NT2/D1 (cell line): ENCODE data around the gene ITGA3.
A peak's percentile ranks its signal among the peaks of the same experiment; 100 is the strongest.

Experiments
- DNase-seq: peaks from one replicate; pipeline ENCODE4 v3.0.0-alpha.2; 2011; ENCODE audit warnings: low read depth, low spot score
- H3K27me3 ChIP-seq: 2 replicates; pipeline ENCODE4 v1.6.0; 2011; ENCODE audit warnings: mild to moderate bottlenecking; ENCODE audit not compliant: insufficient read length, insufficient read depth
- H3K36me3 ChIP-seq: 2 replicates; pipeline ENCODE4 v1.6.1; 2011; ENCODE audit warnings: mild to moderate bottlenecking, low read length, mixed read lengths; ENCODE audit not compliant: insufficient read depth, insufficient read length
- H3K4me1 ChIP-seq: 2 replicates; pipeline ENCODE4 v1.5.1; 2011; ENCODE audit not compliant: insufficient read depth, insufficient read length
- H3K4me3 ChIP-seq: 2 replicates; pipeline ENCODE4 v1.5.1; 2011; ENCODE audit warnings: low read depth; ENCODE audit not compliant: insufficient read length
- H3K9ac ChIP-seq: 2 replicates; pipeline ENCODE4 v1.6.0; 2011; ENCODE audit warnings: low read depth; ENCODE audit not compliant: insufficient read length
- H3K9me3 ChIP-seq: 2 replicates; pipeline ENCODE4 v1.5.1; 2011; ENCODE audit warnings: mild to moderate bottlenecking, low read length; ENCODE audit not compliant: insufficient read depth
- SUZ12 ChIP-seq: IDR thresholded peaks from 2 replicates; pipeline ENCODE4 v1.6.1; 2011; ENCODE audit not compliant: insufficient read length, insufficient read depth; ENCODE audit errors: extremely low read depth
- YY1 ChIP-seq: IDR thresholded peaks from 2 replicates; pipeline ENCODE4 v1.6.1; 2011; ENCODE audit not compliant: insufficient read length, insufficient read depth
- ZNF274 ChIP-seq: IDR thresholded peaks from 2 replicates; pipeline ENCODE4 v1.6.1; 2011; ENCODE audit warnings: mild to moderate bottlenecking, low read depth, low read length

ITGA3 gene

DNA sequence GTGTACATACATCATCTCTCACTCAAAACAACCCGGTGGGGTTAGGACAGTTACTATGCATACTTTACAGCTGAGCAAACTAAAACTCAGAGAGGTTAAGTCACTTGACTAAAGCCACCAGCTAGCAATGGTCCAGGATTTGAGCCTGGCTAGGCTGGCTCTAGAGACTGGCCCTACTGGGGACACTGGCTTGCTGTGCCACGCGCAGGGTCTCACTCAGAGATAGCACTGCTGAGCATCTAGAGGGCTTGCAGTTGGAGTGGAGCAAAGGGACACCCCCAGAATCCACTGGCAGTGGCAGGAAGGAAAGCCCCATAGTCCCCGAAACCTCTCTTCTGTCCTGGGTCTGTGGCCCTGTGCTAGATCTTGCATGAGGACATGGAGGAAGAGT lies 62.9 kb downstream of the ITGA3 start:
- Histone ChIP-seq H3K27me3 (peaks cover 24% of the 10 kb centered on the region), H3K4me1 (peaks cover 23% of the 10 kb centered on the region), H3K9ac (no peak overlapping the region), H3K9me3 (no peaks in the 10 kb centered on the region), H3K4me3 (no peak overlapping the region), H3K36me3 (peaks cover 4% of the 10 kb centered on the region)
- no peak for DNase-seq
- TF ChIP-seq ZNF274 (no peak), SUZ12 (no peak), YY1 (no peak)

DNA sequence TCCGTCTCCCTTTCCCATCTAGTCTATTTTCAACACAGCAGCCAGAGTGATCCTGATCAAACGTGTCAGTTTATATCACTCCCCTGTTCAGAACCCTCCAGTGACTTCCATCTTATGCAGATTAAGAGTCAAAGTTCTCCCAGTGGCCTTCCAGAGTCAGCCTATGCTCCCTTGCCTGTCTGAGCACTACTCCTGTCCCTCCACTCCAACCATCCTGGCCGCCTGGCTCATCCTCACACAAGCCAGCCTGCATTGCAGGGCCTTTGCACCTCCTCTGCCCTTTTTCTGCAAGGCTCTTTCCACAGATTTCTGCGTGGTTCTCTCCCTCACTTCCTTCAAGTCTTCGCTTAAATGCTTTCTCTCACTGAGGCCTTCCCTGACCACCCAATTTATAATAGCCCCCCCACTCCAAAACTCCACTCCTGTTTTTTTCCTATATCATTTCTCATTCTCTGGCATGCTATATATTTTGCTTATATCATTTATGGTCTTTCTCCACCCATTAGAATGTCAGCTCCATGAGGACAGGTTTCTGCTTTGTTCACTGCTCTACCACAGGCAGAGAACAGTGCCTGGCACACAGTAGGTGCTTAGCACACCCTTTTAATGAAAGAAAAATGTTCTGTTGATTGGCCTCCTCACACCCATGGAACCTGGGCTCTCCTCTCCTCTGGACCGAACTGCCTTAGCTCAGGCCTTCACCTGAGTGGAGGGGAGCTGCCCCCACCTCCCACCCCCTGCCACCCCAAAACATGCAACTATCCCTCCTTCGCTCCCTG lies 64.8 kb downstream of the ITGA3 start:
- Histone ChIP-seq H3K27me3 (peaks cover 27% of the 10 kb centered on the region), H3K4me1 (peaks cover 14% of the 10 kb centered on the region), H3K36me3 (no peaks in the 10 kb centered on the region), H3K4me3 (no peak overlapping the region), H3K9me3 (no peaks in the 10 kb centered on the region), H3K9ac (no peak overlapping the region)
- no peak for DNase-seq
- no peak for TF ChIP-seq ZNF274
- no peak for TF ChIP-seq SUZ12
- TF ChIP-seq YY1, result no peak

DNA sequence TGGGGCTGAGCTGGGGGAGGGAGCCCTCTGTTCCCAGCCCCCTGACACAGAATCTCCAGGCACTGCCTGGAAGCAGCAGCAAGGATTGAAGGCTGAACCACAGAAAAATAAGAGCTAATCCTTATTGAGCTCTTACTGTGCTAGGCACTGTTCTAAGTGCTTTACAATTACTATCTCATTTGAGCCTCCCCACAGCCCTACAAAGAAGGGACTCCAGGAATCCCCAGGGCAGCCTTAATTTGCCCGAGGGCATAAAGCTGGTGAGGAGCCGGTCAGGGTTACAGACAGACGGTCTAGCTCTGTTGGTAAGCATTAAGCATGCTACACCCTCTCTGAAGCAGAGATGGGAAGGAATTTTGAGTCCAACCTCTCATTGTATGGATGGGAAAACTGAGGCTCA lies 67.0 kb downstream of the ITGA3 start:
- TF ChIP-seq YY1 (no peak), ZNF274 (no peak), SUZ12 (no peak)
- peaks cover 23% of the 10 kb centered on the region for H3K27me3 ChIP-seq
- H3K4me1 ChIP-seq, result peaks cover 15% of the 10 kb centered on the region
- H3K9ac ChIP-seq, result no peak overlapping the region
- no peak overlapping the region for H3K4me3 ChIP-seq
- no peaks in the 10 kb centered on the region for H3K36me3 ChIP-seq
- H3K9me3 ChIP-seq, result no peaks in the 10 kb centered on the region
- DNase-seq, result no peak

DNA sequence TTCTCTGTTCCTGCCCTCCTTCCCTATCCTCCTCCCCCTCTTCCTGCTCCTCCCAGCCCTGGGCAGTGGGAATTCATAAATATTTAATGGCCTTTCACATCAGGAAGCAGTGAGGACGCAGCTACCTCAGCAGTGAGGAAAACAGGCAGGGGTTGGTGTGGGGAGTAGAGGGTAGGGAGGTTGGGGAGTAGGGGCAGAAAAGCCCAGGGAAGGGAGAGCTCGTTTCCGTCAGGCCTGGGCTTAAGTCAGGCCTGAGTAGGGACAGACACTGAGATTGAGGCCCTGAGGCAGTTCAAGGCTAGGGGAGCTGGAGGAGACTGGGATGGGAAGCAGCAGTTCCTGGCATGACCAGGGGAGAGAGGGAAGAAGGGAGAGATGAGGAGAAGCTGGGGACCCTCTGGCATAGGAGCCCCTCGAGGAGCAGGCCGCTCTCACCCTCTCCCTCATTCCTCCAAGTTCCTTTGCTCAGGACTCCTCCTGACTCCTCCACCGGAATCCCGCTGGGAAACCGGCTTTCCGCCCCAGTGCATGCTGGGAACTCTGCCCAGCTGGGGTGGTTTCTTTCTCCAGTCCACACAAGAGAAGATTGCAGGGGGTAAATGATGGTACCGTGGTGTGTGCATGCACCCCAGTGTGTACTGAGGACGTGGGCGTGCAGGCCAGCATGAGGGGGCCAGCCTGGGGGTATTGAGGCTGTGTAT lies 67.9 kb downstream of the ITGA3 start:
- Histone ChIP-seq H3K27me3 (peaks cover 15% of the 10 kb centered on the region), H3K4me1 (peaks cover 16% of the 10 kb centered on the region), H3K36me3 (no peaks in the 10 kb centered on the region), H3K9ac (peak overlapping the region; percentile 59), H3K9me3 (no peaks in the 10 kb centered on the region), H3K4me3 (no peak overlapping the region)
- no peak for DNase-seq
- TF ChIP-seq SUZ12 (no peak), ZNF274 (no peak), YY1 (no peak)

DNA sequence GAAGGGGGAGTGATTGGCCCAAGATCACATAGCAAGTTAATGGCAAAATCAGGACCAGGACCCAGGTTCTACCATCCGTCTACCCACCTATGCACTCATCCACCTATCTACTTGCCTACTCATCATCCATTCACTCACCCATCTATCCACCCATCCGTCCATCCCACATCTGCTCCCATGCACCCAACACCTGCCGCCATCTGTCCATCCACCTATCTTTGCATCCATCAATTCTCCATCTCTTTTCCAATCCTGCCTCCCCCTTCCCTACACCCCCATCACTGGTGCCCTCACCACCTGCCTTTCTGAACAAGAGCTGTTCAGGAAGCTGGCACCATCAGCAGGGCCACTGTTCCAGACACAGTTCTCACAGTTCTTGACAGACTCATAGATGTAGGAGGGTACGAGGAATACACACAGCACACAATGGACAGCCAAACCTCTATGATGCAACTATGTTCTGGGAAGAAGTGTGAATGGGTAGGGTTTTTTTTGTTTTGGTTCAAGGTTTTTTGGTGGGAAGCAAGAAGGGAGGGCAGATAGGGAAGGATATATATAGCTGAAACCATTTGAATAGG lies 69.6 kb downstream of the ITGA3 start:
- no peak for DNase-seq
- Histone ChIP-seq H3K4me3 (no peak overlapping the region), H3K36me3 (no peaks in the 10 kb centered on the region), H3K27me3 (peaks cover 10% of the 10 kb centered on the region), H3K4me1 (peaks cover 16% of the 10 kb centered on the region), H3K9me3 (no peaks in the 10 kb centered on the region), H3K9ac (no peak overlapping the region)
- TF ChIP-seq YY1, result no peak
- no peak for TF ChIP-seq ZNF274
- no peak for TF ChIP-seq SUZ12

DNA sequence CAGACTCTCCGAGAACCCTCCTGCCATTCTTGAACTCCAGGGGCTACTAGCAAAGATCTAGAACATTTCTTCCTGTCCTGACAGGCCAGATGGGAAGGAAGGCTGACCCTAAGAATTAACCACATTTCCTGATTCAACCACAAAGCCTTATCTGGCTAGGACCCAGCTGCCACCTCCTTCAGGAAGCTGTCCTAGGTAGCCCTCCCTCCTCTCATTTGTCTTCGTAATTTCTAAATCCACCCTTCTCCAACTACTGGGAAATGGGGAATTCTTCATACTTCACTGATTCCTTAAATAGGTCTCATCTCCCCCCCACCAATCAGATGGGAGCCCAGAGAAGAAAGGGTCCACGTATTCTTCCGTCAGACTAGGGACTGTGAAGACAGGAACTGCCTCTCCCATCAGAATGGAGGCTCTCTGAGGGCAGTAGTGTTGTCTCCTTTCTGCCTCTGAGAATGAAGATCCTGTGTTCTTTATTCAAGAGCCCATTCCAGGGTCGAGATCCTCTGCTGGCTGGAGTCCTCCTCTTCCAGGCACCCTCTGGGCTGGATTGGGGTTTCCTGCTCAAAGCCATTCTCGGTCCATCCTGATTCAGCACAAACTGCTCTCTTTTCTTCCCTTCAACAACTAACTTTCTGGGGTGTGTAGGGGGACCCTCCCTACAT lies 71.9 kb downstream of the ITGA3 start:
- no peak for DNase-seq
- TF ChIP-seq ZNF274, result no peak
- TF ChIP-seq SUZ12, result no peak
- TF ChIP-seq YY1, result no peak
- H3K4me1 ChIP-seq, result peaks cover 30% of the 10 kb centered on the region
- H3K4me3 ChIP-seq, result no peak overlapping the region
- peaks cover 11% of the 10 kb centered on the region for H3K36me3 ChIP-seq
- no peaks in the 10 kb centered on the region for H3K9me3 ChIP-seq
- no peak overlapping the region for H3K9ac ChIP-seq
- H3K27me3 ChIP-seq, result peaks cover 16% of the 10 kb centered on the region
